ENCODE results near the gene CLINT1.

Gene CLINT1

GRCh38 chr5:157735991-157736390 lies 123.0 kb downstream of the CLINT1 start:
- peaks cover 5 to 35% (median 16%) of the 10 kb centered on the region in 5 donors for H3K36me3 ChIP-seq (ENCODE audit: control insufficient read depth in 5 of 5, insufficient read depth in 5 of 5, low read length in 5 of 5)

More at GRCh38 chr5:157735991-157736390, 123.0 kb downstream of the CLINT1 start:
- H3K27me3 ChIP-seq (ENCODE audit: control insufficient read depth in 5 of 5, insufficient read depth in 4 of 5, low read length in 5 of 5), result no peaks in the 10 kb centered on the region
- no peak overlapping the region for H3K27ac ChIP-seq (ENCODE audit: low read depth, low read length)
- no peak overlapping the region for H3K4me3 ChIP-seq (ENCODE audit: low read depth in 1 of 5, low read length in 5 of 5)
- H3K4me1 ChIP-seq (ENCODE audit: control insufficient read depth in 5 of 5, insufficient read depth in 5 of 5, low read length in 5 of 5), result peaks cover 0 to 5% (median 5%) of the 10 kb centered on the region in 5 donors
- H3K9me3 ChIP-seq (ENCODE audit: control insufficient read depth in 5 of 5, low read length in 5 of 5), result no peaks in the 10 kb centered on the region
- H3K9ac ChIP-seq (ENCODE audit: low read length in 5 of 5), result no peak overlapping the region

Data from subcutaneous abdominal adipose tissue (tissue), 5 donors.